8988T (cell line): ENCODE measurements around the gene ERC2.

Experiments used
- DNase-seq: peaks from one replicate; pipeline ENCODE4 v3.0.0; 2011

Gene ERC2

DNA sequence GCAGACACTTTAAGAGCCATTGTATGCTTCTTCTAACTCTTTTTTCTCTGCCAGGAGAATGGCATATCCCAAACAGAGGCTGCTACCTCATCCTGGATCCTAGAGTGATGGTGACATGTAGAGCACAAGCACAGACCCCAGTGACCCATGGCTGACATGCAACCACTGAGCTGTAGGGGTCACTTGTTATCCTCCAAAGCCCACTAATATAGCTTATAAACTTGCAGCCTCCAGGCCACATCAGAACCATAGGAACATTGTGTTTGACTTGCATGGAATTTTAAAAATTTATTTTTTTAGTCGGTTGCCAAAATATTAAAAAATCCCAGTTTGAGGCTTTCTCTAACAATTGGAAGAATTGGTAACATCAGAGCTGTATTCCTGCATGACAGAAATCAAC, 698.2 kb downstream of the ERC2 start:
- no peak for DNase-seq

DNA sequence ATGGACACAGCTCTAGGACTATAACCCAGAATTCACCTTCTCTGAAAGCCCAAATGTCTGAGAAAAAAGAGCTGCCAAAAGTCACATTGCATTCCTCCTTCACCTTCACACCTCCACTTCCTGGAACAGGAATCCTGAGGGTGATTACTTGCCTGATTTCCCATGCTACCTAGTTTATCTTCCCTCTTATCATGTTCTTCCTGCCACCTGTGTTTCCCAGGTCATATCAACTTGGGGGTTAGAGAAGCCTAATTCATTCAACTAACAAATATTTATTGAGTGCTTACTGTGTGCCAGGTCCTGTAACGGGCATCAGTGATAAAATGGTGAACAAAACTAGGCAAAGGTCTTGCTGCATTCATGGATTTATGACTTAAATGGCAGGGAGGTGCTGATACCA, 701.5 kb downstream of the ERC2 start:
- DNase-seq: no peak

DNA sequence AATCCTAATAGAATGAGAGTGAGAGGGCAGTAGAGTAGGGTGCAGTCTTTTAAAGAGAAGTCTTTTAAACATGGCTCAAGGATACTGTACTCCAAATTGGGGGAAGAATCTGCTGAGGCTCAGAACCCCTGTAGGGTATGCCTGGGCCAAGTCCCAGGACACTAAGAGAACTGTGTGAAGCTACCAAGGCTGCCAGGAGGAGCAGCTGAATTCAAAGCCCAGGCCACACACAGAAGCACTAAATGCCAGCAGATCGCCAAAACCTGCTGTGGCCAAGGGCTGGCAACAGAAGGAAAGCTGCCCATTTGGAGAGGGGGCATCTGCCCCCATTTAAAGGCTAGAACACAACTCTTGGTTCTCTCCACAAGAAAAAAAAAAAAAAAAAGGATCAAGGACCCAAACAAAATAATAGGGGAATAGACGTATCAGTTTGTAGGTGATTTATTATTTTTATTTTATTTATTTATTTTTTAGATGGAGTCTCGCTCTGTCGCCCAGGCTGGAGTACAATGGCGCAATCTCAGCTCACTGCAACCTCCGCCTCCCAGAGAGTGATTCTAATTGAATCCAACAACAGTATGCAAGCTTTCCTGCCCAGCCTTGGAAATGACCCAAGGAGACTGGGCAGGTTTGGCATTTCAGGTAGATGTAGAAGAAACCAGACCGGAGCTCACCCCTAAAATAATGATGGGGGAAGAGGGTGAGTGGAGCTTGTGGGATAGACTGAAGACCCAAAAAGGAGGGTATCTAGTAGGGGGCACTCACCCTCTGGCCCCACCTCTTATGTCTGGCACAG, 702.2 kb downstream of the ERC2 start:
- DNase-seq: no peak

DNA sequence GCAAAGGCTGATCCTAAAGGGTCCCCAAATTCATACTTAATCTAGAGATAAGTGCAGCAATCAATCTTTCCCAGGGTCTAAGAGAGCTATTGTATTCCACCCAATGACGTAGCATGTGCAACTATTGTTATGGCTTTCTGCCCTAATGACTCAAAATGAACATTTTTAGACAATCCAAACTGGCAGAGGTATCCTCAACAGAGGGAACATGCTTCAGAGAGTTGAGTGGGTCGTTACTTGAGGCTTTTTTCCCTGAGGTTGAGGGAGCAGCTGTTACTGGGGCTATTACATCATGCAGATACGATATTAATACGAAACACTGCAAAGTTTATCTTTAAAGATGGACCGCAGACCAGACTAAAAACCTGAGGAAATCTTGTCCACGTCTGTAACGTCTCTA, 702.9 kb downstream of the ERC2 start:
- no peak for DNase-seq

DNA sequence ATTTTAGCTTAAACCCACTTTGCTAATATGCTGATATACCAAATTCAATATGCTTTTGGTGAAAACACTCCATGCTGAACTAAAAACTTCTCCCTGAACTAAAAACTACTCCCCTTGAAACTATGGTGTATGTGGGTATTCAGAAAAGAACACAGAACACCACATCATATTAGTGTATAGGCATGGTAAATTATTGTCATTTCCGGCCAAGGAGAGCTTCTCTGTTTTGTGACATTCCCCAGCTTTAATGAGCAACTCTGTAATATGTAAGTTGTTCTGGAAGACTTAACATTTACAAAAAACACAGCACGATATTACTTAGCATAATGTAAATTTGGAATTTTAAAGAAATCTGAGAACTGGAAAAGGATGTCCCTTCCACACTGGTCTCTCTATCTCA, 711.3 kb downstream of the ERC2 start:
- no peak for DNase-seq

DNA sequence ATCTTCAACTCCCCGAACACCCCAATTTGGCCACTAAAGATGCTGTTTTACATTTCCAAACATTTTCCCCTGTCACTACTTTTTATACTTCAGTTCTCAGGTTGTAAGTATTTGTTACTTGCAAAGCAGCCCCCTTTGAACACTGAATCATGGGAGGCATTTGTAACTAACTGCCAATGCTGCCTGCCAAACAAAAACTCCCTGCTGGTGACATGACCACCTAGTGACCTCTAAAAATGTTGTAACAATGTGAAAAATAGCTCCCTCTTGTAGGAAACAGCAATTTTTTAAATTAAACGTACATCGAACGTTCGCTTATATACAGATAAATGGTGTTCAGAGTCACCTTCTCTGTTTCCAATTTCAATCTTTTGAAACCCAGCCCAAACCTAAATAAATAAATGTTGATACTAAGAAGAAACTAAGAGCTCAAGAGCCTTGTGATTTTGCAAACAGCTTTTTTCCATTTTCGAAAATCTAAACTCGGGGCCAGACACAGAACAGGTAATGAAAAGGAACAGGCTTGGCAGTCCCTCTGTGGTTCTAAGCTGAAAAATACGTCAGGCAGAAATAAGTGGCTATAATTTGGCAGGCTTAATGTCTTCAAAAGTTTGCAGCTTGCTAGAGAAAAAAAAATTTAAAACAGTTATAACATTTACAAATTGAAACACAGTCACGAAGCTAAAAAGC, 712.6 kb downstream of the ERC2 start:
- no peak for DNase-seq

DNA sequence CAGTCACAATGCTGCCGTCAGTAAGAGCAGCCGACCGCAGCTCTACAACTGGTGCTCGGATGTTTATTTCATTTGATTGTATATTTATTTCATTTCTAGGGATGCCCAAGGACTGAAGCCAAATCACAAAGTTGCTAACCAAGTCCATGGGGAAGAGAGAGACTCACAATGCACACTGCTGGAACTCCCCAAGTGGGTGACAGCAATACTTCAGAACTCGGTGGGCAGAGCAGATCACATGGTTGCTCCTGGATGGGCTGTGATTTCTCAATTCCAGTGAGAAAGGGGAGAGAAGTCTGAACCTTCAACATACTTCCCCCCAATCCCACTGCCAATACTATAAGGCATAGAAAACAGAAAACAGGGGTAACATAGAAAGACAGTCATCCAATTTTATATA, 715.4 kb downstream of the ERC2 start:
- no peak for DNase-seq

DNA sequence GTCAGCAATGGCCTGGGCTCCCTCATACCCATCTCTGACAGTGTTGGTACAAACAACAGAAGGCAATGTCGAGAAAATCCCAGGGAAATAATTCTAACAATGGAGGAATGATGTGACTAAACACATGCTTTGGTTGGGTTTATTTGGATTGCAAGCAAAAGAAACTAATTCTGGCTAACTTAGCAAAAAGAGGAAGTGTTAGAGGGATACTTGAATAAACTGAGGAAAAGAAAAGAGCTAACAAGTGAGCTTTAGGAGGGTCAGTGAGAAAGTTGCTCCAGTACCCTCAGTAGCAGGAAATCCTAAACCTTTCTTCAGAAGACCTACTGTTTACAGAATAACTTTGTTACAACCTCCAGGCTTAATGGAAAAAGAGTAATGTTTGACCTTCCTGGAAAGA, 716.5 kb downstream of the ERC2 start:
- no peak for DNase-seq

DNA sequence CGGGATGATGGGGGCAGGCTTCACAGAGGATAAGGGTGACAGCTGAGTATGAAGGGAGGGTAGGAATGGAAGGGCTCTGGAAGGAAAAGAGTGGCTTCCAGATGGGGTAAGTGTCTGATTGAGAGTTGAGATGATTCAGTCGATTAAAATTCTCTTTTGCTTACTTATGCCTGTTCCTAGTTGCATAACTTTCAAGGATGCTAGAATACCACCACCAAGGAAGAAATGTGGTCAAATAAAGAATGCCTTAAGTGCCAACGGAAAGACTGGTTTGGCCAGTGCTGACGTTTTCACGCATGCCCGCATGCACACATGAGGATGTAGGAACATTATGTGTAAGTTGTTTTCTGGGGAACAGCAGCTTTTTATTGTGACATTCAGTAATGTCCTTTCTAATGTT, 717.7 kb downstream of the ERC2 start:
- no peak for DNase-seq

DNA sequence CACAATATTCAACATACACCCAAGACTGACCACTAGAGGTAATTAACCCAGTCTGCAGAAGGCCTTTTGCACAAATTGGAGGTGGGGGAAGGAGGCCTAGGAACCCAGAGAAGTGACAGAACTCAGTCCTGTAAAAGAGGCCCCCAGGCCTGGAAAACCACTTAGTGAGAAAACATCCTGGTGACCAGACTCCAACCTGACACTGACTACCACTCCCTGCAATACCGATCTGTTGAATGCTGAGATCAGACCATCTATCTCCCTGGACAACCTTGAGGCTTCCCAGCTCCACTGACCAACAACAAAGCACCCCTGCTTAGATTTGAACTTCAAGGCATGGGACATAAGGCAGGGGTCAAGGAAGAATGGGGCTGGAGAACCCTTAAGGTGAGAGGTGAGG, 719.2 kb downstream of the ERC2 start:
- no peak for DNase-seq

DNA sequence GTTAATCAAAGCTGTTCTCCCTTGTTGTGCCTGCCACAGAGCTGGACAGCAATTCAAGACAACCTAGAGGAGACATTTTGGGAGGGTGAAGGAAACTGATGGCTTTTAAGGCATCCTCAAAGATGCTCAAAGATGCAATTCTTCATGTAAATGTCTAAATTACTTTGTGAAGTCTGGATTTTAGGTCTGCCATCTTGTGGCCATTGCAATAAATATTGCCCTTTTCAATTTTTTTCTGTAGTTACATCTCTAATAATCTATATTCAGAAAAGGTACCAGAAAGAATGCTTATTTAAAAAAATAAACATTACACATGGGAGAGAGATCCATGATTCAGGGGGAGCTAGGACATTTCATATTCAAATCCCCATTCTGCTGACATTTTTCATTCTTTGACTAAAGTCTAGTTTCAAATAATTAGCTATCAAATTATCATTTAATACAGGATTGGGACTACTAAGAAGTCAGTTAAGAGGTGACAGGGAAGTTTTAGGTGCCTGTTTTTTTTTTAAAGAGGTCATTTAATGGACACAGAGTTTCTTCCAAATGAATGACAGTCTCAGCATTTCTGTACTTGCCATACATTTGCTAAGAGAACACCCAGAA, 721.4 kb downstream of the ERC2 start:
- DNase-seq: no peak

DNA sequence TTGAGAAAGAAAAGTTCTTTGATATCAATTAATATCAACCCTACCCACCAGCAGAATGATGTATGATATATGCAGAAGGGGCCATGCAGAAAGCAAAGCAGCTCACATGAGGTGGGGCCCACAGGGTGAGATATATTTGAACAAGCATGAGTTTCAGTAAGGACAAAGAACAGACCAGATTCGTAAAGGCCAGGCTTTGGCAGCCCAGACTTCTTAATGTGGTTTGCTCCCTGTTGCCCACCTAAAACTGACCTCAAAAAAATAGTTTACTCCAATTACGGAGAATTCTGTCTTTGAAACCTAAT, 725.5 kb downstream of the ERC2 start:
- DNase-seq: no peak

DNA sequence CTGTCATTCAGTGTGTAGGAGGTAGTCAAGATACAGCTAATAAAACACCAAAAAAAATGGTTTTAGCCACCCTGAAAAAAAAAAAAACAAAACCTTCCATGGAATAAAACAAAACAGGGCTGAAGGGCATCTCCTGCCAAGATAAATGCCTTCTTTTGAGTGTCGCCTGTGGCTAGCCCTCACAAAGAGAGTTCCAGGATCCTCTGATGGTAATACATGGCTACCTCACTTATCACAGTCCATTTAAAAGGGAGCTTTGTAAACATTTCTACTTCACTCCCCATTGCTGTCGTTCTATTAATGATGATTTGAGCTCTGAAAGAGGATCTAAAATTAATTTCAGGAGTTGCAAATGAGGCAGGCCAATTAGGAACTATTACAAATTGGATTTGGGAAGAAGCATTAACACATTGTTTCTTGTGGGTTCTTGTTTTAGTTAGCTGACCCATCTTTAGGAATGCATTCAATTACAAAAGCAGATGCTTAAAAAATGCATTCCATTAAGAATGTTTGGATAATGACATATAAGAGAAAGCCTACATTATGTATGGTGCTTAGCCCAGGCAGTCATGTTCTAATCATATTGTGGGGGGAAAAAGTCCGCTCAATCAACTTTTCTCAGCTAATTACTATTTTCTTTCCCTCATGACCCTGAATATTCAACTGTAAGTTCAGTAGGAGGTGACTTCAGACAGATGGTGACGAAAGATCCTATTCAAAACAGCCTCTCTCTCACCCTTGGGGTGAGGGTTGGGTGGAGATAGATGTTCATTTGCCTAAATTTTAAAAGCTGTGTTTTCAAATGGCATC, 726.0 kb downstream of the ERC2 start:
- no peak for DNase-seq

DNA sequence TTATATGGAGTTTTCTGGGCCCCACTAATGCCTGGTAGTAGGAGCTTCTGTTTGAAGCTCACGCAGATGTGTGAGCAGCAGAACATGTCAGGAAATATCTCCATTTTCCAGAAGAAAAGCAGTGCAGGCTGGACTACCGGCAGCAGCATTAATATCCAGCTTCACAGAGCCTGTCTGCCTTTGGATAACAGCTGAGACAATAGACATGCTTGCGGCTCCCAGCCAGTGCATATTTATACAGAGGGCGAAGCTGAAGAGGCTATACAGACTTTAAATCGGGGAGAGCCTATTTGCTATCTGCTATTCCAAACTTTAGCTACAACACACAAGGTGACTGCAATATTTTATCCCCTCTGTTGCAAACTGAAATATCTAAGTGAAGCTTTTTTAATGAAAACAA, 731.1 kb downstream of the ERC2 start:
- no peak for DNase-seq

DNA sequence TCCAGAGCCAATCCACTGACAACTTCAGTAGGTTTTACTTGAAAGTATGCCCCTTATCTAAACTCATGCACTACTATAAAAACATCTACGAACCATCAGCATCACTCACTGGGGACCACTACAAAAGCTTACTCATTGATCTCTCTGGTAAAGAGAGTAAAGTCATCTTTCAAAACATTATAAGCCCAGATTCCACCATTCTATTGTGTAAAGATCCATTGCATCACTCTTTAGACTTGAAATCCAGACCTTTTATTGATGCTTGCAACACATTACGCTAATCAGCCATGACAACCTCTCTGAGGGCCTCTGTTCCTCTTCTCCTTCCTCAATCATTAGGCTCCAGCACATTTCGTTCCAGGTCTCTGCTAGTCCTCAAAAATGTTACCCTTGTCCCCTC, 732.3 kb downstream of the ERC2 start:
- no peak for DNase-seq

DNA sequence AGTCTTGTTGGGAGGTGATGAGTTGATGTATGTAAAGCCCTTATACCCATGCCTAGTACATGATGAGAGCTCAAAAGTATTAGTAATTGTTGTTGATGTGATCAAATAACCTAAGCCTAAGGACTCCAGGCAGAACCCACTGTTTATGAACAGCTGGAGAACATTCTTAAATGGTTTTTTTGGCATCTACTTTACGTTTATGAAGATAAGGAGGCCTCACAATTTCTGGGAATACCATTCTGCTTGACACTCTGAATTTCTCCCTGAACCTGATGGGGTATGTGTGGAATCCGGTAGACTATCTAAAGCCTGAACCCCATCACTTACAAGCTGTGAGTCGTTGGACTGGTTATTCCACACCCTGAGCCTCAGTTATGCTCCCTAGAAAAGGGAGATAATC, 736.5 kb downstream of the ERC2 start:
- no peak for DNase-seq

DNA sequence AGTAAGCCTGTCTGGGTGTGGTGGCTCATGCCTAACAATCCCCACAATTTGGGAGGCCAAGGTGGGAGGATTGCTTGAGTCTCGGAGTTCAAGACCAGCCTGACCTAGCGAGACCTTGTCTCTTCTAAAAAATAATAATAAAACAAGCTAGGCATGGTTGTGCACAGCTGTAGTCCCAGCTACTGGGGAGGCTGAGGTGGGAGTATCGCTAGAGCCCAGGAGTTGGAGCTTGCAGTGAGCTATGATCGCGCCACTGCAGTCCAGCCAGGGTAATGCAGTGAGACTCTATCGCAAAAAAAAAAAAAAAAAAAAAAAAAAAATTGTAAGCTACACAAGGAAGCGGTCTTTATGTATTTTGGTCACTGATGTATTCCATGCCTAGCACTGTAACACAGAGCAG, 738.7 kb downstream of the ERC2 start:
- DNase-seq: no peak

DNA sequence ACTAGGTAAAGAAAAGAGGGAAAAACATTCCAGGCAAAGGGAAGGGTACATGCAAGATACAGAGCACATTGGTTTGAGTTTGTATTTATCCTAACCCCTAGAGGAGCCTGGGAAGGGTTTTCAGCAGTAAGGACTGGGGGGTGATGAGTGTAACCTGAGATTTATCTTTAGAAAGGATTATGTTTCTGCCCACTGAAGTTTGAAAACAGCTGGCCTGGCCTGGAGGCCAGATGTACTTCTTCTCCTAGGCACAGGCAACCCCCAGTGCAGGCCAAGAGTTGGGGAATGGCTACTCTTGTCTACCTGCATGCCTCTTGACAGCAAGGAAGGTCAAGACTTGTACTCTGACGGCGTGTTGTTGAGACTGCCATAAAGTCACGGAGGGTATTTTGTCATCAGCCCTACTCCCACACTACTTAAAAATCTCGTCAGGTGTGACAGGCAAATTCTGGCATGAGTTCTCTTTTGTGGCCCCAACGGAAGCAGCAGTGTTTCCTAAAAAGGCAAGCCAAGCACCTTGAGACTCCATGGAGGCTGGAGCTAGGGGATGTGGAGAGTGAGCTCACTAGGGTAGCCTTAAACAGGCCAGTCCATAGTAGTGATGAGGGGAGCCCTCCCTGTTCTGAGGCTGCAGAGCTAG, 739.7 kb downstream of the ERC2 start:
- DNase-seq: no peak

DNA sequence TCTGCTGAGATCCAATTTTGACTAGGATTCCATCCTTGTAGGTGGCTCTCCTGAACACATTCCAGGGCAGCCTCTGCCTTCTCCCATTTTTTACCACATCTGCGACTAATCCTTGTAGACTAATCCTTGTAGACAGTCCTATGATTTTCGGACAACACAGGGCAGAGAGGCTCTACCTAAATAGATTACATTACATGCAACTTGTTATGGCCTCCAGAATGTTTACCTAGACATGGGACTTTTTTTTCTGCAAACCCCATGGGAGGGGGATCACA, 741.8 kb downstream of the ERC2 start:
- DNase-seq: no peak

DNA sequence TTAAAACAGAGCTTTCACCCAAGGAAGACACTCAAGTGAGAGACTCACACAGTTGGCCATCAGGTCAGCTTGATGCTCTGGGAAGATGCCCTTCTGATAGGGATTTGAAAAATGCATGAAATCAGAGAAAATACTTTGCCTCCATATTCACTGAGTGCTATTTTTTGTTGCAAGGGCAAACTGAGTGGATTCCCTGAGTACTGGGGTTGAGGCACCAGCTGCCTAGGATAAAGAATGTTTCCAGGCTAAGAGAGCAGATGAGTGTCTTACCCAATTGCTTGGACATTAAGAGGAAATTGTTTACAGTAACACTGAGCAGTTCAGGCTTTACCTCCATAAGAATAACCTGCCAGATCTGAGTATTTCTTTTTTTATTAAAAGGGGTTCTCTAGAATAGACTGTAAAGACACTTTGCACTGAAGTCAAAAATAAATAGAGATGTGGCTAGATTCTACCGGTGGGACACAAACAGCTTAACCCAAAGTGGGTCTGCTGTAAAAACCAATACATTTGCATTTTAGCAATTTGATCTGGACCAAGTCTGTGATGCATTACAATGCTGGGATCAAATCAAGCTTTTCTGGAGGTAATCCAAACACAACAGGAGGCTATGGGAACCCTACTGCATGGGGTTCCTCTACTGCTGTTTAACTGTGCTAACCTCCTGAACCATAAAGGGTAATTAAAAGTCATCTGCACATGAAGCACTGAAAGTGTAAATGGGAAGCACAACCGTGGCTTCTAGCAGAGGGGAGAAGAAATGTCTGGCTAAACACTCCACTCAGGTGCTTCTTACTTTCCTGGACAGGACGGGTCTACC, 742.4 kb downstream of the ERC2 start:
- no peak for DNase-seq

DNA sequence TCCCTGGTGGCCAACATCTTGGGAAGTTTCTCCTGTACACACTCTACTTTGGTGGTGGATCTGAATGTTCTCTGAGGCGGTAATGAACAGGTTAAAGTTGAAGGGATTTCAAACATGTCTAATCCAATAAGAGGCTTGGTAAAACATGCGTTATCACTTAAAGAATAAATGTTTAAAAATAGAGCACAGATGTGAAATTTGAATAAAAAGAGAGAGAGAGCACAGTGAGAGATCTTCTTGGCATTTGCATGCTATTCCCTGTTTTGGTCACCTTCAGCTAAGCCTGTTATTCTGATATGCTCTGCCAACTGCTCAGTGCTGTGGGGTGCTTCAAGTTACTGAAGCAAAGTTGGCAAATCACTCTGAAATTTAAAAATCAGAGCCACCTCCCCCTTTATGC, 743.4 kb downstream of the ERC2 start:
- no peak for DNase-seq

DNA sequence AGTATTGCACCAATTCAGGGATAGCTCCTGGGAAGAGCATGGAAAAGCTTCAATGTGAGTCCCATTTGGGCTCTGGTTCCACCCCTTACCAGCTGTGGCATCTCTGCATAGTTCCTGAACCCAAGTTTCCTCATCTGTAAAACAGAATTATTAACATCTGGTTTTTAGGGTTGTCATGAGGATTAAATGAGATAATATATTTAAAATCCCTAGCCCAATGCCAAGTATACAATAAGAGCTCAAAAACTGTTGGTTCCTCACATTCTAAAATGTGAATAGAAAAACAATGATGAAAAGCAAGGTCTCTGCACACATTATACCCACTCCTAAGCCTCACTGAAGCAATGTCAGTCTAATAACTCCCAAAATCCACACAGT, 743.9 kb downstream of the ERC2 start:
- DNase-seq: no peak
